OCI-LY1 (cell line): ENCODE data around the gene PRRX1.

ENCODE experiments used
- H2AFZ ChIP-seq: fragments of 200-600 bp; sonication (generic), shearing (Covaris generic); 2 replicates; pipeline ENCODE4 v1.6.0; 2014; ENCODE audit warnings: antibody characterized with exemption, mild to moderate bottlenecking, low read length
- H3F3A ChIP-seq: fragments of 200-600 bp; sonication (generic), shearing (Covaris generic); 2 replicates; pipeline ENCODE4 v1.6.0; 2014; ENCODE audit warnings: mild to moderate bottlenecking, antibody characterized with exemption, low read length, moderate library complexity; ENCODE audit not compliant: insufficient read depth
- H3K27ac ChIP-seq: fragments of 200-600 bp; sonication (generic); 2 replicates; pipeline ENCODE4 v1.5.1; 2014; ENCODE audit warnings: low read length, mixed run types, mild to moderate bottlenecking, low read depth; ENCODE audit not compliant: poor library complexity, severe bottlenecking
- H3K27me3 ChIP-seq: fragments of 200-600 bp; sonication (generic); 2 replicates; pipeline ENCODE4 v1.6.0; 2014; ENCODE audit warnings: antibody characterized with exemption, mild to moderate bottlenecking, low read length, moderate library complexity; ENCODE audit not compliant: insufficient read depth
- H3K36me3 ChIP-seq: fragments of 200-600 bp; sonication (generic); 2 replicates; pipeline ENCODE4 v1.6.1; 2014; ENCODE audit warnings: mild to moderate bottlenecking, antibody characterized with exemption, low read length, moderate library complexity, mixed read lengths; ENCODE audit not compliant: insufficient read depth
- H3K4me1 ChIP-seq: fragments of 200-600 bp; sonication (generic); 2 replicates; pipeline ENCODE4 v1.5.1; 2014; ENCODE audit warnings: mild to moderate bottlenecking, low read length, moderate library complexity; ENCODE audit not compliant: insufficient read depth, severe bottlenecking
- H3K4me2 ChIP-seq: fragments of 200-600 bp; sonication (generic), shearing (Covaris generic); 2 replicates; pipeline ENCODE4 v1.6.1; 2014; ENCODE audit warnings: low read length
- H3K4me3 ChIP-seq: fragments of 200-600 bp; sonication (generic); 2 replicates; pipeline ENCODE4 v1.5.1; 2014; ENCODE audit warnings: low read length, low read depth, mild to moderate bottlenecking, mixed read lengths; ENCODE audit not compliant: poor library complexity, severe bottlenecking
- H3K79me2 ChIP-seq: fragments of 200-600 bp; shearing (Covaris generic); 2 replicates; pipeline ENCODE4 v1.6.1; 2016; ENCODE audit warnings: mixed run types, low read length, mixed read lengths; ENCODE audit not compliant: insufficient read depth
- H3K9ac ChIP-seq: fragments of 200-600 bp; sonication (generic), shearing (Covaris generic); 2 replicates; pipeline ENCODE4 v1.6.1; 2014; ENCODE audit warnings: mild to moderate bottlenecking, low read length, mixed read lengths
- H3K9me2 ChIP-seq: fragments of 200-600 bp; sonication (generic), shearing (Covaris generic); 2 replicates; pipeline ENCODE4 v1.6.1; 2014; ENCODE audit warnings: low read depth, mild to moderate bottlenecking, low read length, mixed read lengths
- H3K9me3 ChIP-seq: fragments of 200-600 bp; shearing (Covaris generic); 2 replicates; pipeline ENCODE4 v1.6.1; 2014; ENCODE audit warnings: low read length, mixed read lengths
- H4K20me1 ChIP-seq: fragments of 200-600 bp; sonication (generic), shearing (Covaris generic); 2 replicates; pipeline ENCODE4 v1.6.0; 2016; ENCODE audit warnings: mild to moderate bottlenecking, low read length; ENCODE audit not compliant: insufficient read depth
- CTCF ChIP-seq: fragments of 200-600 bp; sonication (generic), shearing (Covaris generic); IDR thresholded peaks from 2 replicates; pipeline ENCODE4 v1.5.1; 2017; ENCODE audit warnings: mild to moderate bottlenecking, antibody characterized with exemption, low read length, moderate library complexity, mixed read lengths
- EZH2 ChIP-seq: fragments of 200-600 bp; sonication (generic), shearing (Covaris generic); IDR thresholded peaks from 2 replicates; pipeline ENCODE4 v1.8.0; 2017; ENCODE audit warnings: borderline replicate concordance, mixed run types, mild to moderate bottlenecking, antibody characterized with exemption, low read length, moderate library complexity, mixed read lengths

The PRRX1 gene

GRCh38 chr1:170661646-170662411 lies 2.1 kb upstream of the PRRX1 start:
- no peak for TF ChIP-seq CTCF
- TF ChIP-seq EZH2, result no peak
- Histone ChIP-seq H3F3A (no peaks in the 10 kb centered on the region), H3K36me3 (no peaks in the 10 kb centered on the region), H4K20me1 (no peaks in the 10 kb centered on the region), H3K4me1 (no peaks in the 10 kb centered on the region), H3K79me2 (no peaks in the 10 kb centered on the region), H3K9me2 (no peaks in the 10 kb centered on the region), H3K4me3 (no peak overlapping the region), H3K4me2 (no peak overlapping the region), H3K9ac (no peak overlapping the region), H2AFZ (no peak overlapping the region), H3K27ac (no peak overlapping the region), H3K9me3 (no peaks in the 10 kb centered on the region), H3K27me3 (no peaks in the 10 kb centered on the region)

- no peak overlapping the region for H3K27ac ChIP-seq
- H3K9ac ChIP-seq, result no peak overlapping the region
- no peak overlapping the region for H2AFZ ChIP-seq
- TF ChIP-seq EZH2, result no peak
- TF ChIP-seq CTCF, result no peak
- H3K4me1 ChIP-seq, result no peaks in the 10 kb centered on the region
- H3K27me3 ChIP-seq, result no peaks in the 10 kb centered on the region
- H3K9me3 ChIP-seq, result no peaks in the 10 kb centered on the region
- no peaks in the 10 kb centered on the region for H3K79me2 ChIP-seq
- no peaks in the 10 kb centered on the region for H3K9me2 ChIP-seq
- H3K36me3 ChIP-seq, result no peaks in the 10 kb centered on the region
- no peak overlapping the region for H3K4me2 ChIP-seq
- no peak overlapping the region for H3K4me3 ChIP-seq
- H3F3A ChIP-seq, result no peaks in the 10 kb centered on the region
- no peaks in the 10 kb centered on the region for H4K20me1 ChIP-seq
Observed at GRCh38 chr1:170662561-170663403, 1.1 kb upstream of the PRRX1 start.

GRCh38 chr1:170663404-170664092 lies 383 bp upstream of the PRRX1 start:
- Histone ChIP-seq H3F3A (no peaks in the 10 kb centered on the region), H3K27me3 (no peaks in the 10 kb centered on the region), H3K4me2 (no peak overlapping the region), H3K4me1 (no peaks in the 10 kb centered on the region), H3K9me2 (no peaks in the 10 kb centered on the region), H3K9ac (no peak overlapping the region), H4K20me1 (no peaks in the 10 kb centered on the region), H3K79me2 (no peaks in the 10 kb centered on the region), H3K27ac (no peak overlapping the region), H2AFZ (no peak overlapping the region), H3K9me3 (no peaks in the 10 kb centered on the region), H3K4me3 (no peak overlapping the region), H3K36me3 (no peaks in the 10 kb centered on the region)
- TF ChIP-seq EZH2 (no peak), CTCF (no peak)
